ENCODE measurements around the gene ERP27.

DNA sequence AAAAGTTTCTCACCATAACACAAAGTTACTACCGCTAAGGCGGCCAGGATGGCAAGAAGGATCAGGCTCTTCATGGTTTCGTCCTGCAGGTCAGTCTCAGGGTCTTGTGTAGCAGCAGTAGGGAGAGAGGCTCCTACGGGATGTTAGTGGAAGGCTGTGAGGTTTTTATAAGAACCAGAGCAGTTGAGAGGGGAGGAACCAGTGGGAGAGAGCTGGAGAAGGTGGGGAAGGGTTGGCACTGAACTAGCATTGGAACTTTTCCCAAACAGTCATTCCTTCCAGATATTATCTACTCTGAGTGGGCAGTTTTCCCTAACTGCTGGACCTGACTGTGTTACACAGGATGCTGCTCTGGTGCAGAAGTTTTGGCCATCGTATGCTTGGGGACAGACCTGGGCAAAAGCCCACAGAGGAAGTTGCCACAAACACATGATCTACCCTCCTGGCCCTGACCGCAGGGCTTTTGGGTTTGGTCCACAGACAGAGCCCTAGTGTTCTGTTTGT is 52.6 kb downstream of the ERP27 start, which contains the start of gene MGP:
- TF ChIP-seq, protein P1, sequence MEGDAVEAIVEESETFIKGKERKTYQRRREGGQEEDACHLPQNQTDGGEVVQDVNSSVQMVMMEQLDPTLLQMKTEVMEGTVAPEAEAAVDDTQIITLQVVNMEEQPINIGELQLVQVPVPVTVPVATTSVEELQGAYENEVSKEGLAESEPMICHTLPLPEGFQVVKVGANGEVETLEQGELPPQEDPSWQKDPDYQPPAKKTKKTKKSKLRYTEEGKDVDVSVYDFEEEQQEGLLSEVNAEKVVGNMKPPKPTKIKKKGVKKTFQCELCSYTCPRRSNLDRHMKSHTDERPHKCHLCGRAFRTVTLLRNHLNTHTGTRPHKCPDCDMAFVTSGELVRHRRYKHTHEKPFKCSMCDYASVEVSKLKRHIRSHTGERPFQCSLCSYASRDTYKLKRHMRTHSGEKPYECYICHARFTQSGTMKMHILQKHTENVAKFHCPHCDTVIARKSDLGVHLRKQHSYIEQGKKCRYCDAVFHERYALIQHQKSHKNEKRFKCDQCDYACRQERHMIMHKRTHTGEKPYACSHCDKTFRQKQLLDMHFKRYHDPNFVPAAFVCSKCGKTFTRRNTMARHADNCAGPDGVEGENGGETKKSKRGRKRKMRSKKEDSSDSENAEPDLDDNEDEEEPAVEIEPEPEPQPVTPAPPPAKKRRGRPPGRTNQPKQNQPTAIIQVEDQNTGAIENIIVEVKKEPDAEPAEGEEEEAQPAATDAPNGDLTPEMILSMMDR (optimal IDR thresholded peaks at IDR 0.05 in 1 of 3, IDR thresholded peaks at IDR 0.05 in 1 of 3, conservative IDR thresholded peaks at IDR 0.05 in 1 of 3; ENCODE audit: extremely low read depth in 1 of 3, insufficient read depth in 2 of 3, low read length in 3 of 3) = no peak
- TF ChIP-seq EZH2 (IDR thresholded peaks at IDR 0.05; ENCODE audit: low read length) = no peak

Data from keratinocyte (primary cell).